Neural progenitor cell (in vitro differentiated cells): ENCODE data around the gene PDE1C.

Source experiments
- CTCF ChIP-seq: fragments of 200-600 bp; sonication (generic); IDR thresholded peaks from 2 replicates; pipeline ENCODE4 v1.5.1; 2017; ENCODE audit warnings: antibody characterized with exemption, mild to moderate bottlenecking
- EZH2 ChIP-seq: fragments of 200-600 bp; sonication (generic); IDR thresholded peaks from 2 replicates; pipeline ENCODE4 v1.6.1; 2017; ENCODE audit warnings: antibody characterized with exemption, mild to moderate bottlenecking, moderate library complexity
- EZH2phosphoT487 ChIP-seq: fragments of 200-600 bp; sonication (generic); IDR thresholded peaks from 2 replicates; pipeline ENCODE4 v1.6.1; 2017; ENCODE audit warnings: antibody characterized with exemption

GRCh38 chr7:31939076-31939475 lies 131.1 kb downstream of the PDE1C start:
- TF ChIP-seq CTCF: no peak
- no peak for TF ChIP-seq EZH2phosphoT487
- TF ChIP-seq EZH2: no peak
